Brain pericyte (primary cell): ENCODE data around the gene SOX6.
"Not testable (repeated sequence)": the region's sequence is repeated elsewhere in the genome, so short reads cannot be mapped to it uniquely, and the experiment has no call there.

Experiments used
- DNase-seq: peaks from one replicate; pipeline ENCODE4 v3.0.0-alpha.2; 2012; ENCODE audit warnings: low read depth, low spot score

The SOX6 gene

DNA sequence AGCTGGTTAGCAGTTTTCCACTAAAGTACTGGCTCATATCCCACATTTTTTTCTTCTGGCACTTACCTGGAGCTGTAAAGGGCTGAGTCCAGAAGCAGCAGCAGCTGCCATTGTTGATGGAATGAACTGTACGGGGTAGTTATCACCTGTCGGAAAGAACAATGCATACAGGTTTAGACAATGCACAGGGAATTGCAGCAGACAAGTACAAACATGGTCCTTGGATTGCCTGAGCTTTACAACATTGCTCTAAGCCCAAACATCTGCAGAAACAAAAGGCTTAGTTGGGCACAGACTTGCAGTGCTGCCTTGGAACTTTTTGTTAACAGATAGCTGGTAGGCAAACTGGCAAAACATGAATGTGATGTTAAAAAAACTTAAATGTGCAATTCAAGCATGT lies 258.8 kb downstream of the SOX6 start:
- no peak for DNase-seq

DNA sequence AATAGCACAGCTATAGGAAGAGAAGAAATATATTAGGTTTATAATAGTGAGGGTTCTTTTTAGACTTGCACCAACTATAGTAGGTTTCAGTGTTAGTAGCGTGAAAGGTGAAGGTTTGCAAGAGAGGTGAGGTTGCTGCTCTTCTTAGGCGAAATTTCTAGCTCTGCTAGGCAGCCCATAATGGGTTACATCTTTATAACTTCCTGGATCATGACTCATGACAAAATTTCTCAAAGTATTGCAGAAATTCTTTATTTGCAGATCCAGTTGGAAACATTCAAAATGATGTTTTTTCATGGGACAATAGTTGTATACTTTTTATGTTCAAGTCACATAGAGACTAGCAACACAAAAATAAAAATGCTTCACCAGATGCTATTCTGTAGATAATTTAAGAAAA lies 260.0 kb downstream of the SOX6 start:
- no peak for DNase-seq

DNA sequence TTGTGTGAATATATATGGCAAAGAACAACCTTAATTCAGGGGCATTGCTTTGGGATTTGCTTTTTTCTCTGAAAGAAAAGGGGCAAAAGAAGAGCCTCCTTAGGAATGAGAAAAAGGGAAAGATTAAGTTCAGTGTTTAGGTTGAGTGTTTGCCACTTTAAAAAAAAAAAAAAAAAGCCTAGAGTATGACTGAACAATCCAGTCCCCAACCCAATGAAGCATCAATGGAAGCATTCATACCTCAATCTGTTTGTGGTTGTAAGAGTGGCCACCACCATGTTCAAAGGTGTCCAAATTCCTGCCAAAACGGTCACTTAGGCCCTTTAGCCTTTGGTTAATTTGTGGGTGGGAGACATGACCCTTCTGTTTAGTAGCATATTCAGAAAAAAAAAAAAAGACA lies 260.6 kb downstream of the SOX6 start:
- DNase-seq, result no peak

DNA sequence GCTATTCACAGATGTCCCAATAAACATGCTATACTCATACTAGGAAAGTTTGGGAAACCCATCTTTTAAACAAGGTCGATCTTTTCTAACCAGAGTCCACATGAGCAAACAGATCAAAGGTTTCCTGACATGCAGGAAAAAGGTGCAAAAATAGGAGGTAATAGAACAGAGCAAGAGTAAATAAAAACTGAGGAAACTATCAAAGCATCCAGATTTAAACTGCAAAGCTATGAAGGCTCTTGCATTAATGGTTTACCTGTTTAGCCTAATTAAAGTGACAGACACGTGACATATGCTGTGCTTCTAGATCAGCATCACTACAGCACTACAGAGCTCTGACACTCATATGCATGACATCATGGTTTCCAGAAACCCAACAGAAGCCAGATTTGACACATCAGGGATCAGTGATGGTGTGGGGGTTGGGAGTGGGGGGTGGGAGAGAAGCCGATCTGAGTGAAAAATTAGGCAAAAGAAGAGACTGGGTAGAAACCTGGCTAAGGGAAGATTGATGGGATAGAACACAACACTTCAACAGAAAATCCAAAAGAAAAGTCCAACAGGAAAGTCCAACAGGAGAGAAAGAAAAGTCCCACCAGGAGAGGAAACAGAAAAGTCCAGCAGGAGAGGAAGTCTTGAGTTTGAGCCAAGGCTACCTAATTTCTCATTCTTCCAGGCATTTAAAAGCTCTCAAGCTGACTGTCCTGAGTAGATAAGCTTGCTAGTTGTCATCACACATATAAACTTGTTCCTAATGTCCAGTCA lies 262.3 kb downstream of the SOX6 start:
- DNase-seq, result no peak

DNA sequence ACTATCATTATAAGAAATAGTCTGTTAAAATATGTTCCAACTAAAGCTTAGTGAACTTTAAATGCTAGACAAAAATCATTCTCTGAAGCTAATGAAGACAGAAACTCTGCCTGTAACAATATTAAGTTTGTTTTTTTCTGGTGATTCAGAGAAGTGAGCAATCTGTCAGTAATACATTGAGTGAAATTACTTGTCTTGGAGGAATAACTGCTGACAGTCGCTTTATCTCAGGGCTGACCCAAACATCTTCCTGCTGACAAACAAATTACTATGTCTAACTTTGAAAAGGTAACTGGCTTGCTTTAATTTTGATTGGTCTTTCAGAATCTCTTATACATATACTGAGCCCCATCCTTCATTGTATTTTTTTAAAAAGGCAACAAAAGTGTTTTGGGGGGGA lies 264.5 kb downstream of the SOX6 start:
- DNase-seq, result no peak

DNA sequence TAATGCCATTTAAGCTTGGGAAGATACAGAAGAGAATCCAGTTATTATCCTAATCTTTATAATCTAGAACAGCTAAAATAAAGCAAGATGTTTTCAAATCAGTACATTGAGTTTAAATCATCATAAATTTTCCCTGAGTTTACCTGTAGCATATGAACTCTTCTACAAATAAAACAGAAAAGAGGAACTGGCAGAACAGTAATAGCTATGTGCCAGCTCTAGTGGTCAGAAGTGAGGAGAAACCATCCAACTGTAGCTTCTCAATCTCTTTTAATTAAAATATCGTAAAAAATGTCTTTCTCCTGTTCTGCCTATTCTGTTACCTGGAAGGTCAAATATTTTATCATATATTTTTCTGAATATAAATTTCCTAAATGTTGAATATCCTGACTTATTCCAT lies 266.9 kb downstream of the SOX6 start:
- DNase-seq, result no peak

DNA sequence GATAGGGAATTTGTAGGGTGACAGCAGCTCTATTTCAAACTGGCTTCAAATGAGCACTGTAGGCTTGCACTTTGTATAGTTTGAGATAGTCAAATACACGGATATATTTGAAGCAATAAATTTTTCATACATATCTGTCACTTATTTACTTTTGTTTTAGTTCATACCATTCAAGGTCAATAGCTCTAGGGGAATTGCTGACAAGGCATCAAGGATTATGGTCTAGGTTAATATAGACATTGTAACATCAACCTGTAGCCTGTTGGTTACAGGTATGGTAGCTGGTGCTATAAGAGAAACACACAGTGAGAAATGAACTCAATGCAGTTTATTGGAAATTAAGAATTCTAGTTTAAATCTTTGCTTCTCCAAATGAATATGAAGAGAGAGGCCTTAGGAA lies 267.6 kb downstream of the SOX6 start:
- no peak for DNase-seq

DNA sequence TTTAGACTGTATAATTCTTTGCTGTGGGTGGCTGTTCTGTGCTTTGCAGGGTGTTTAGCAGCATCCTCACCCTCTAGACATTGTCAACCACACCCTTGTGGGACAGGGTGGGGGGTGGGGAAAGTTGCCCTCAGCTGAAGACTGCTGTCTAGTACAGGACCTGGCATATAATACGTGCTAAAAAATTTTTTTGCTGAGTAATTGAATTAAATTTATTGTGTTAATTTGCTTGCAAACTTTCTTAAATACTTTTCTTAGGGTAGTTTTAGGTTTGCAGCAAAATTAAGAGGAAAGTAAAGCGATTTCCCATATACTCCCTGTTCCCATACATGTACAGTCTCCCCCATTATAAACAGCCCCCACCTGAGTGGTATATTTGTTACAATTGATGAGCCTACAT lies 268.5 kb downstream of the SOX6 start:
- no peak for DNase-seq

DNA sequence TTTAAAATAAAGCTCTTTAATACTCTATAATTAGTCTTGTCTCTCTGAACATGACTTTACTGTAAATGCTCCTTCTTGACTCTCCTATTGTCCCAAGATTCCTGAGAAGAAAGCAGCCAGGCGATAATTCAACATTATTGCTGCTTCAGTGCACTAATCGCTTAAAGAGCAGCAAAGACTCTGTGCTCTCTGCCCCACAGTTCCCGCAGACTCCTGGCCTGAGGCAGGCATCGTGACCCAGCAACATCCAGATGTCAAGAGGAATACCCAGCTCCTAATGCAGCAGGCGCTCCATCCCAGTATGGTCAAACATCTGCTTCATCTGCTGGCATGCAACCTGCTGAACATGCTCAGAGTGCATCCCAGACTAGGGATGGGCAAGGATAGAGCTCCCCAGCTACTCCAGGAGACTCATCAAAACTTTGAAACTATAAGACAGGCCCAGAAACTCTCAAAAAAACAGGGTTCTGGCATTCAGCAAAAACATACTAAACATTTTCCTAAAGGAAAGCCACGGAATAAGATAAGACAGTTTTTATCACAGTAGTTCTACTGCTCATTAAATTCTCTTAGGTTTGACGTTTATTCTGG lies 270.0 kb downstream of the SOX6 start:
- no peak for DNase-seq

DNA sequence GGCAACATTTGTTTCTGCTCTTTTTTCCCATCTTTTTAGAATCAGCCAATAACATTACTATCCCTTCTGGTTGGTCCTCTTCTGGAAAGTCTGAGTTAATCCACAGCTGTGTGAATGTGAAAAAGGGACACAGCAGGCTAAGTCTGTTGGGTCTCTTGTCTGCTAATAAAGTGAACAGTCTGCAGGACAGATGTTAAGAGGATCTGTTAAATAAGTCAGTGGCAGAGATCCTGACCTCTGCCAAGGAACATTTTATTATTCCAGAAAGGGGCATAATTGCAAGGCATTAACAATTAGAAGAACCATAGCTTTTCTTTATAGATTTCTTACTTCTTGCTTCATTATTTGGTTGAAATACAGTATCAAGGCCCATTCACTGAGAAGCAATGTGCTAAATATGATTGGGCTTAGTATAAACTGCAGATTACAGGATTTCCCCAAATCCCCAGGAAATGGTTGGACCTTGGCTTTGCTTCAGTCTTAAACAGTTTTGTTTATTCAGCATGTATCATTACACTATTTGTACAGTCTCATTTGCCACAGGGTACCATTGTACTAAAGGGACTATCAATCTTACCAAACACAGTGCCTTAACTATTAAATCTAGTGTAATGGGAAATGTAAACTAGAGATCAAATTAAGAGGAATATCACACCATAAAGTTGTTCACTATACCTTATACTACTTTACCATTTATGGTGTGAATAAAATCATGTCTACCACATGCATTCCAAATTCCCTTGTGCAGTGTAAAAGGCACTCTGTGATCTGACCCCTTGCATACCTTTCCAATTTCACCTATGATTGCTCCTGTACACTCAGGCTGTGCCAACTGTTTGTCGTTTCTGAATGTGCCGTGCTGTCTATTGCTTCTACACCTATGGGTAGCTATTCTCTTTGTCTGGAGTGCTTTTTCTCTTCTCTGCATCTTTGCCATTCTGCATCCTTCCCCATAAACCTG lies 274.0 kb downstream of the SOX6 start:
- DNase-seq, result no peak

DNA sequence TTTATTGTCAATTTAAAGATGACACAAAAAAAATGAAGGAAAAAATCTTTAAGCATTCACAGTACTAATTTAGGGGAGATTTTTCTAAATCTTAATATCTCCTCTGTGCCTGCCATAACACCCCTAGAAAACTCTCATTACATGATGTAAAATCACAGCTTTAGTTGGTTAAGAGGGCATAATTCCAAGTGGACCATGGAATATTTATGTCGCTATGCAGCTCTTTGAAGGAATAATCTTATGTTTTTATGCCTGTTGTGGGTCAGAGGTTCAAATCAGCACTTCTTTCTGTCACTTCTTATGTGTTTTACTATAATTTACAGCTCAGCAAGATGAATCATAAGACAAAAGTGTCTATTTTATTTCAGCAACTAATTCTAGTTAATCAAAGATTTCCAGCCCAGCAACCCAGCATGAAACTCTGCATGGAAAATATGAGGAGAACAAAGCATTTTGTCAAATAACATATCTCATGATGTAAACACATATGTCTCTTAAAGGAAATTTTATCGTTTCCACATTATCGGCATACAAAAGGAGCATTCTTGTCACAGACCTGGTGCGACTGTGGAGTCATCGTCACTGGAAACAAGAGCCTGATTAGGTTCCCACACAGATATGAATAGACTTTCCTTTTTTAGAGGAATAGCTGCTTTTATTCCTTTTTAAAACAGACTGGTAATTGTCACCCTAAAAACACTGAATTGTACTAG lies 274.8 kb downstream of the SOX6 start:
- DNase-seq, result no peak

DNA sequence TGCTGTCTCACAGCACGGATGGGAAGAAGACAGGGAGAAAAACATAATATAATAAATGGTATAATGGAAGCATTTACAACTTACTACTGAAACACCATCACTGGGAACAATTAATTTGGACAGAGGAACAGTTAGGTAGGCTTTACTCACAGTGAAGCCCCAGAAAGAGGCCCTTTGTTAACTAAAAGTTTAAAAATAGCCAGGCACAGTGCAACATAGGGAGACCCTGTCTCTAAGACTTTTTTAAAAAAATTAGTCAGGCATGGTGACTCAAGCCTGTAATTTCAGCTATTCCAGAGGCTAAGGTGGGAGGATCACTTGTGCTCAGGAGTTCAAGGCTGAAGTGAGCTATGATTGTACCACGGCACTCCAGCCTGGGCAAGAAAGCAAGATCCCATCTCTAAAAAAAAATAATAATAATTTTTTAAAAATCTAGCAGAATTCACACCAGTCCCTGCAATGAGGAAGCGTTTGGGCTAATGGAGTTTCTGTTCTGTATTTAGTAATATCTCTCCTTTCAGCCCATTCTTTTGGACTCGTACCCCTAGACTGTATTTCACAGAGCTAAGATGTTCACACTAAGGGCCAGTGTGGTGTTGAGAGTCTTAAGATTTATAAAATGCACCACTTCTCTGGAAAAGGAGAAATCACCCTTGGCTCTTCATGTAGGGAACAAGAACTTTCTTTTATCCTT lies 275.5 kb downstream of the SOX6 start:
- no peak for DNase-seq

DNA sequence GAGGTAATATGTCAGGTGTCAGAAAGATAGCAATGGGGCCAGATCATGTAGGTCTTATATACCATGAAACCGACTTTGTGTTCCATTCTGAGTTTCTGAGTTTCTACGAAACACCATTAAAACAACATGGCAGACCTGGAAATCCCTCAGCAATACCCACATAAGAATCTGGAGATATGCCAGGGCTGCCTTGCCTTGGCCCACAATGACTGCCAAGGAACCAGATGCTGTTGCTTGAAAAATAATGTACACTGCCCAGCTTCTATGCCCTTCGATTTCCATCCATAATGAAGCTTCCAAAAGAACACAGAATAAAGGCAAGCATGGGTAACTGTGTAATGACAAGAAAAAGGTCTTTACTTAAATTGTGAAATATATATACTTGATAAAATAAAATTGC lies 277.4 kb downstream of the SOX6 start:
- DNase-seq, result no peak

DNA sequence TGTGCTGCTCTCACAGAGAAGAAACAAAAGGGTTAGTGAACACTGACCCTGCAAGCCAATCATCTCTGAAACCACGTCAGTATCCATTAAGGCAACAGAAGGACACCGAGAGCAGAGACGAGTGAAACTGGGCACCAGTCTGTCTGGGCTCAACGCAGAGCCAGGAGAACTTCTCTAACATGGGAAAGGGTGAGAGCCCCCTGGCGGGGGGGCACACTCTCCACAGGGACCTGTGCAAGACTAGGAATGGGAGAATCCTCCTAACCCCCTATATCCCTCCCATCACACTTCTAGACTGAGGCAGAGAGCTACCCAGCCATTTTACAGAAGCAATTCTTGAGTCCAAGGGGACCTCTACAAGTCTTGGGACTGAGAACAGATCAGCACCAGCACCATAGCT lies 285.8 kb downstream of the SOX6 start:
- DNase-seq, result no peak

DNA sequence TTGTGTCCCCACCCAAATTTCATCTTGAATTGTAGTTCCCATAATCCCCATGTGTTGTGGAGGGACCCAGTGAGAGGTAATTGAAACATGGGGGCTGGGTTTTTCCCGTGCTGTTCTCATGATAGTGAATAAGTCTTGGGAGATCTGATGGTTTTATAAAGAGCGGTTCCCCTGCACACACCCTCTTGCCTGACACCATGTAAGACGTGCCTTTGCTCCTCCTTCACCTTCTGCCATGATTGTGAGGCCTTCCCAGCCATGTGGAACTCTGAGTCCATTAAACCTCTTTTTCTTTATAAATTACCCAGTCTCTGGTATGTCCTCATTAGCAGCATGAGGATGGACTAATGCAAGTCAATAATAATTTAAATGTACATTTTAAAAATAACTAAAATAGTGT lies 289.1 kb downstream of the SOX6 start:
- not testable (repeated sequence) for DNase-seq

DNA sequence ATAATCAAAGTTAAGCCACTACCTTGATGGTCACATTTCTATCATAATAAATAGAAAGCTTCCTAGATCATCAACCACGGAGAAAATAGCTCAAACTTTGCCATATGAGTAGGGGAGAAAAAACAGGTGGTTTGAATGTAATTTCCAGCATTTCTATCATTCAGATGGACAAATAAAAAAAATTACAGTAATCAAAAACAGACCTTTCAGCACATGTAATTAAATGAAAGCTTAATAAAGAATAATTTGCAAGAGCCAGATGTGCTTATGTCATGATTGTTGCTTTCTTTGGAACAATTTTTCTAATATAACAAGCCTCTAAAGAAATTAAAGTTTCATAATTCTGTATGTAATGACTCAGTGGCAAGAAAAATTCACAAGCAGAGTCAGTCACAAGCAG lies 297.0 kb downstream of the SOX6 start:
- no peak for DNase-seq

DNA sequence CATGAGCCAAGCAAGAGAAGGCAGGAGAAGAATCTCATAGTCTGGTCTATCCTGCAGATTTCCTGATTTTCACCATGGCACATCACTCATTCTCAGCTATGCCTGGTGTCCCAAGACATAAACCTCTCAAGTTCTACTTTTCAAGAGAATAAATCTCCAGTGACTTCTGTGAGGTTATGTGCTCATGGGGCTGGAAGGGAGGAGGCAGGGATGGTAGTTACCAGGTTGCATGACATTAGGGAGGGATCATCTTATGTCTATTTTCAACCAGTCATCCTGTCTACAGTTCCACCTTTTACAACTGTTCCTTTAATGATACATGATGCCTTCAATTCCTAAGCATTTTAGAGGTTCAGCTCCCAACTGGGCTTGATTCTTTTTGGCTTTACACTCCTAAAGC lies 297.7 kb downstream of the SOX6 start:
- no peak for DNase-seq

DNA sequence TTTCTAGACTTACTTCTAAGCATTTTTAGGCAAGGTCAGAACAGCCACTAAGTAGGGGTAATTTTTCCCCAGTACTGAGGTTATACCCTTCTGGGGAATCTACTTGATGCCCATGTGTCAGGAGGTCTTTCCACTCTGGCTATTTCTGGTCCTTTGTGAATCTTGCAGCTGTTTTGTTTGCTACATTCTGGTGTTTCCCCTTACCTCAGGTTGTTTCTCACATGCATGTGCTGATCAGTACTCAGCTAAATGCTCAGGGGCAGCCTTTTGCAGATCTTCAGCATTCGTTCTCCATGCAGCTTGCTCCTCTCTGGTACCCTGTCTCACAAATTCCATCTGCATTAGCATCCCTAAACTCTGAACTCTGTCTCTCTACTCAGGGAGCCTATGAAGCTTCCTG lies 303.6 kb downstream of the SOX6 start:
- DNase-seq, result no peak

DNA sequence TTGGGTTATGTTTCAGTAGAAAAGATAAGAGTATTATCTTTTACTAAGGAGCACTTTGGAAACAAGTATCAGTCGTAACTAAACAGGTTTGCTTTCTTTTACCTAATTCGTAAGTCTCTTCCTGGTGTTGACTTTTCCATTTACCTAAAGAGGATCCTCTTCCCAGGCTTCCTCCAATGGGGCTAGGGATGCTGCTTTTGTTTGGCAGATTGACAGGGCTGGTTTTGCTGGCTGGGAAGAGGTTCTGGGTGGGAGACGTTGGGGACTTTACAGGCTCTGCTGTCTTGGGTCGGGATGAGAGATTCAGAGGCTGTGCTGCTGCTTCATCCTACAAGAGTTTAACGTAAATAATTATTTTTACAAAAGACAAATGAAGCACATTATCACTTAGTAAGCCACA lies 306.7 kb downstream of the SOX6 start:
- DNase-seq, result no peak

DNA sequence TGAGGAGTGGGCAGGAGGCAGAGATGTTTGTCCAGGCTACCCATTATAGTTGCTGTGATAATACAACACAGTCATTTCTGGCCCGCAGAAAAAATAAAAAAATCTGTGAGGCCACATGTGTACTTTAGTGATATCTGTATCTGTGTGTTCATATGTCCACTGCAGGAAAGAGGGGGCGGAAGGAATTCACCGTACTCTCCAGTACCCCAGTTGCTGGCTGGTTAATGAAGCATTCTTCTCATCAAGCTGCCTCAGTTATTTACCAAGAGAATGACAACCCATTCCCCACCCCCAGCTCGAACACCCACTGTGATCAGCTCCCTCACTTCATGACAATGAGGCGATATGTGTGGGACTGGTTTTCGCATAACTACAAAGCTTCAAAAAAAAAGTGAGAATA lies 309.3 kb downstream of the SOX6 start:
- DNase-seq, result no peak

DNA sequence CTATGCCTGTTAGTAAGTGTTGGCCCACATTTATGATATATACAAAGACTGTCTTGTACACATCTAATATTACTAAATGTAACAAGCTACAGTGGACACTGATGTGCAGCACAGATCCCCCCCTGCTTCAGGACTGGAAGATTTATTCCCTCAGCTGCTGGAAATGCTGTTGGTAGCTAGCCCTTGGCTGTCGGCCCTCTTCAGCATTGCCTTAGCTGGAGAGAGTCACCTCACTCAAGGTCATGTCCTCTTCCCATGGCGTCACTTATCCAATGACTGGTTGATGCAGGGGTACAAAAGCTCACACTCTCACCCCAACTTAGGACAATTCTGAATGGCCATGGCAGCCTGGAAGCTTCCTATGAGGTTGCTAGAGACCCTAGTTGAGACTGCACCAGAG lies 312.7 kb downstream of the SOX6 start:
- DNase-seq, result no peak
